ENCODE results near the gene CLDN22.
"Not testable (repeated sequence)": the region's sequence is repeated elsewhere in the genome, so short reads cannot be mapped to it uniquely, and the experiment has no call there.

Gene CLDN22

GRCh38 chr4:183347146-183347545 is 27.1 kb upstream of the CLDN22 start:
- no peak for DNase-seq (ENCODE audit: low read depth)

- no peak for DNase-seq (ENCODE audit: low read depth)
These were observed 25.2 kb upstream of the CLDN22 start for GRCh38 chr4:183345261-183345660.

GRCh38 chr4:183344523-183345255 is 24.6 kb upstream of the CLDN22 start:
- DNase-seq (ENCODE audit: low read depth), result no peak

- no peak for DNase-seq (ENCODE audit: low read depth)
These were observed 23.7 kb upstream of the CLDN22 start for GRCh38 chr4:183343730-183344129.

DNA sequence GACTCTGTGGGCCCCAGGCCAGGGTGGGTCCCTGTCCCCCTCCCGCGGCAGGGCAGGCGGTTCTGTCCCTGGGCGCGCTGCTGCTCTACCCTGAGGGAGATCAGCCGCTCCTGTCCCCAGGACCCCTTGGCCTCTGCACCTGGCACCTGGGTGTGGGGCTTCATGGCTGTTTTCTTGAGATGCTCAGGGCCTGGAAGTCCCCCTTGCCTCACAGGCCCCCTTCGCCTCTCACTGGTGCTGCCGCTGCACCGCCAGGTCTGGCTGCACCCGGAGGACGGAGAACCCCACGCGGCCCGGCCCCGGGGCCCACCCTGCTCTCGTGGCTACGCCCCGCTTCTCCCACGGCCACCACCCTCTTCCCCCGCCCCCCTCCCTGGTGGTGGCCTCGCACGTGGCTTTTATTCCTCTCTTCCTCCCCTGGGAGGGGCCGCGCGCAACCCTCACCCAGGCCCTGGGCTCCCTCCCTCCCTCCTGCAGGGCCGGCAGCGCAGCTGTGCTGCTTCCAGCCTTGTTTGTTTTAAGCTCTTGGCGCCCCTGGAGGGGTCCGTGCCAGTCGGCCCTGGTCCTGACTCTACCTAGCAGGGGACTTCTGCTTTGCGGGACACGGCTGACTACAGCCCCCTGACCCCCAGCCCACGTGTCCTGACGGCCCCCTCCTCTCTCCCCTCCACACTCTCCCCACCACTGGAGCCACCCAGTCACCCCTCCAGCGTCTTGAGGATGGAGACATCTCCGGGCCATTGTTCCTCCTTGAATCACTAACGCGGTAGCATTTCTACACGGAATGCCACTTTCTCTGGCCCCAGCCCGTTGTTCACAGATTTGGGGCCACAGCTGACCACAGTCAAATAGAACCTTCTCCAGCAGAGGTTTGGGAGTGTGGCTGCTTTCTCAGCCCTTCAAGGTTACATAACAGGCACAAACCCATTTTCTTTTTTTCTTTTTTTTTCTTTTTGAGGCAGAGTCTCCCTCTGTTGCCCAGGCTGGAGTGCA is 22.8 kb upstream of the CLDN22 start:
- no peak for DNase-seq (ENCODE audit: low read depth)

GRCh38 chr4:183337833-183338232 is 17.8 kb upstream of the CLDN22 start:
- DNase-seq (ENCODE audit: low read depth), result no peak

DNA sequence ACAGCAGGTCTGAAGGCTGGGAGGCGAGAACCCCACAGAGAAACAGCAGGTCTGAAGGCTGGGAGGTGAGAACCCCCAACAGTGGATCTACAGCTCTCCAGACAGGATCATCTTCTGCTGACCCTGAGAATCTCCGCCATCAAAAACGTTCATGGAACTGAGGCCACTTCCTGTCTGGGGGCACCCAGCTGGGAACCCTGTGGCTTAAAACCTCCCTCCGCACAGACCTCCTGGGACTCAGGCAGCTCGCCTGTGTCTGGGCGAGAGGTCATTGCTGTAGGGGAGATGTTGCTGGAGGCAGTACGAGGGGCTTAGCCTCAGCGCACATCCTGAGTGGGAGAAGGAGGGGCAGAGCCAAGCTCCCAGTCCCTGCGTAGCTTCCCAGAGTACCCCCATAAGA is 17.3 kb upstream of the CLDN22 start:
- no peak for DNase-seq (ENCODE audit: low read depth)

GRCh38 chr4:183335369-183335940 is 15.4 kb upstream of the CLDN22 start:
- DNase-seq (ENCODE audit: low read depth), result peak; percentile 86

DNA sequence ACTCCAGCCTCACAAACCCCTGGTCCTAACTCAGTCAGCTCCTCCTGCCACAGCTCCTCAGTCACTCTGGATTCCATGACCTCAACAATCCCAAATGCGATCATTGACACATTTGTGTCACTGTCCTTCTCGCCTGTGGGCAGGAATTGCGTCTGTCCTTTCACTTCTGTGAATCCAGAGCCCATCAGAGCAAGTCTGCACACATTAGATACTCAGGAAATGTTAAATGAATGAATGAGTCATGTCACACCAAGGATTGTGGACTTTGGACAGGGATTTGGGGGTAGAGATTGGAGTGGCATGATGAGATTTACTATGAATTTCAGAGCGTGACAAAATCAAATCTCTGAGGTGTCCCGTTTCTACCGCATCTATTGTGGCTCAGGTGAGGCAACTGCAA is 13.9 kb upstream of the CLDN22 start:
- DNase-seq (ENCODE audit: low read depth), result no peak

GRCh38 chr4:183333202-183333601 is 13.1 kb upstream of the CLDN22 start:
- DNase-seq (ENCODE audit: low read depth), result no peak

DNA sequence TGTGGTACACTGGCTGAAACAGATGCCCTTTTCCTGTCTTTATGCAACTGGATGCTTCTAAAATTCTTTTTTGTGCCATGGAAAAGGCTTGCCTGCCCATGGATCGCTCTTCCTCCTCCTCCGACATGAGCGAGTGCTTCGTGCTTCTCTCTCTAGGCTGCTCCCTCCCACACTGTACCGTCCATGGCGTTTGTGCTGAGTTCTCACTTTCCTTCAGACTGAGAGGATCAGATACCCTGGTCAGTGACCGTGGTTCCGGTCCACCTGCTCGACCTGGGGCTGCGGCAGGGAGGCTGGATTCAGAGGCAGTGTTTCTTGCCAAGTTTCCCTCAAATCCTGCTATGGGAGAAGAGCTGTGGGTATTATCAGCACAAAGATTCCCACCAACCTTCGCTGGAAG is 12.4 kb upstream of the CLDN22 start:
- DNase-seq (ENCODE audit: low read depth), result no peak

DNA sequence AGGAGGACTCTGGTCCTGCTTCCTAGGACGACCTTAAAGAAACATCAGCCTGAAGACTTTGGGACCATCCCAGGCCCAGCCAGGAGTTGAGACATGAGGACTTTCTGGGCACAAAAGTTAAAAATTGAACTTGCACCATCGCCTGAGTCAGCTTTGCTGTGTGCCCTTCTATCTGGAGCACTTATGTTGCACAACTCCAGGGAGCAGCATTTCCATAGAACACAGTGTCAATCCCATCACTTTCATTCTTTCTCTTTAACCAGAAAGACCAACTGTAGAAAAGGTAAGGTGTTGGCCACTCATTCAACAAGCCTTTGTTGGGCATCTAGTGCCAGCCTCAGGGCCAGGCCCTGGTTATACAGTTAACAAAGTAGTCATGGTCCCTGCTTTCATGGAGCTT is 10.8 kb upstream of the CLDN22 start:
- peak; percentile 29 for DNase-seq (ENCODE audit: low read depth)

GRCh38 chr4:183329954-183330742 is 10.1 kb upstream of the CLDN22 start:
- DNase-seq (ENCODE audit: low read depth), result no peak

DNA sequence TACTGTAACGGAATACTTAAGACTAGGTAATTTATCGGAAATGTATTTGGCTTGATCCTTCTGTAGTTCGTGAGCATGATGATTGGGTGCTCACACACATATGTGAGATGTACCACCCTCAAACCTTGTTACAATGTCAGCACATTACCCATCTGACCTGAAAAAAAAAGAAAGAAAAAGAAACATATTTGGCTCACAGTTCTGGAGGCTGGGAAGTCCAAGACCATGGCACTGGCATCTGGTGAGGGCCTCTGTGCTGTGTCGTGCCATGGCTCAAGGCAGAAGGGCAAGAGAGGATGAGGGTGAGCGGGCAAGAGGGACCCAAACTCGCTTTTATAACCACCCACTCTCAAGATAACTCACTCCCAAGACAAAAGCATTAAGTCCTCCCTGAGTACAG is 9.2 kb upstream of the CLDN22 start:
- no peak for DNase-seq (ENCODE audit: low read depth)

GRCh38 chr4:183328832-183329231 is 8.8 kb upstream of the CLDN22 start:
- peak; percentile 82 for DNase-seq (ENCODE audit: low read depth)

- DNase-seq (ENCODE audit: low read depth), result no peak
These were observed 7.8 kb upstream of the CLDN22 start for GRCh38 chr4:183327827-183328226.

- DNase-seq (ENCODE audit: low read depth), result no peak
These were observed 6.8 kb upstream of the CLDN22 start for GRCh38 chr4:183326853-183327252.

DNA sequence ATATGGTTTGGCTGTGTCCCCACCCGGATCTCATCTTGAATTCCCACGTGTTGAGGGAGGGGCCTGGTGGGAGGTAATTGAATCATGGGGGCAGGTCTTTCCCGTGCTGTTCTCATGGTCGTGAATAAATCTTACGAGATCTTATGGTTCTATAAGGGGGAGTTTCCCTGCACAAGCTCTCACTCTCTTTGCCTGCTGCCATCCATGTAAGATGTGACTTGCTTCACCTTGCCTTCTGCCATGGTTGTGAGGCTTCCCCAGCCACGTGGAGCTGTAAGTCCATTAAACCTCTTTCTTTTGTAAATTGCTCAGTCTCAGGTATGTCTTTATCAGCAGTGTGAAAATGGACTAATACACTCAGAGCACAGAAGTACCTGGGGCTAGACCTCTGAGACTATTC is 6.3 kb upstream of the CLDN22 start:
- DNase-seq (ENCODE audit: low read depth), result not testable (repeated sequence)

GRCh38 chr4:183324619-183325018 is 4.5 kb upstream of the CLDN22 start:
- no peak for DNase-seq (ENCODE audit: low read depth)

- DNase-seq (ENCODE audit: low read depth), result not testable (repeated sequence)
These were observed 4.0 kb upstream of the CLDN22 start for GRCh38 chr4:183324056-183324455.

DNA sequence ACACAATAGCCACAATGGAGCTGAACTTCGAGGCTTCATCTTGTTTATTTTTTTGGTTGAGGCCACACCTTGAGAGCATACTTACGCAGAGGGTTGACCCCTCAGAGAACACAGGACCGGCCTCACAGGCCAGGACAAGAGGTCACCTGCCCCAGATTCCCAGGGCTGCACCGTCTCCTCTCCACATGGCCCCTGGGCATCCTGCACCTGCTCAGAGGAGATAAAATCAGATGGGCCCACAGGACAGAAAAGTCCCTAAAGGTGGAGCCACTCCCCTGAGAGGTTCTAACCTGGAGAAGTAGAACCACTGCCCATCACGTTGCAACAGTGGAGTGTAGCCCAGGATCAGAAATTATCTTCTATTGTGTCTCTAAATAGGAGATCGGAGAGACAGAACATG is 3.2 kb upstream of the CLDN22 start:
- no peak for DNase-seq (ENCODE audit: low read depth)

DNA sequence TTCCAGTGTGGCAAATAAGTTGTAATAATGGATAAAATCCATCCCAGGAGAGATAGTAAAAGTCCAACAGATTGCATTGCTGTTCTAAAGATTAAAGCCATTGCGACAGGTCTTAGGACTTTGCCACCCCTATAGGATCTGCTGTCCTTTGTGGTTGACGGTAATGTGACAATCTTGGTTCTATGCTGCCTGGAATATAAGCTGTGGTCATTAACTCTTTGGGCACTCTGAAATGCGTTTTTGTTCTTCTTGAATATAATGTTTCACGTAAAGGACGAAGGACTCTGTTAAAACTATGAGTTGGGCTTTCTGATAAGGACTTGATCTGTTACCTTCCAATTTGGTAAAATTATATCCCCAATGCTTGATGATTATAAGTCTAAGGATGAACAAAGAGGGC is 2.2 kb upstream of the CLDN22 start, which contains the start of gene CLDN24:
Gene CLDN24 (minus strand): TSS at position 101 of the 400 bp plus-strand sequence. CDS start 0 bp downstream, at position 101.
- no peak for DNase-seq (ENCODE audit: low read depth)

Data from amniotic epithelial cell (primary cell).